HepG2 (cell line): ENCODE measurements around the gene TRIM69. TPM values are rescaled to one million over a fixed set of nuclear protein-coding genes. Genes with fewer than 3 reads are reported as not detected.
A peak's percentile ranks its signal among the peaks of the same experiment; 100 is the strongest.

Experiments
- BORCS8-MEF2B ChIP-seq: sonication (generic); formaldehyde crosslinking; IDR thresholded peaks from 2 replicates; pipeline ENCODE4 v1.8.0; 2022; ENCODE audit warnings: mild to moderate bottlenecking, missing genetic modification reagents
- CBFB ChIP-seq: sonication (generic); formaldehyde crosslinking; IDR thresholded peaks from 2 replicates; pipeline ENCODE4 v1.4.0; 2020; ENCODE audit warnings: missing genetic modification reagents
- DPF2 ChIP-seq: sonication (generic); formaldehyde crosslinking; IDR thresholded peaks from 2 replicates; pipeline ENCODE4 v1.4.0; 2020; ENCODE audit warnings: mild to moderate bottlenecking, low read depth, missing genetic modification reagents, borderline replicate concordance
- FOXK1 ChIP-seq: sonication (generic); formaldehyde crosslinking; IDR thresholded peaks from 2 replicates; pipeline ENCODE4 v1.4.0; 2020; ENCODE audit warnings: low read depth, missing genetic modification reagents, borderline replicate concordance
- FOXP1 ChIP-seq, 2 experiments: fragments of 450-650 bp in 1 of 2; IDR thresholded peaks; 2 replicates each; pipeline ENCODE4 v1.6.1; 2017 to 2018; ENCODE audit warnings: antibody characterized with exemption in 1 of 2
- GABPA ChIP-seq, 2 experiments: IDR thresholded peaks; 2 replicates each; pipeline ENCODE4 v1.6.1; 2011 to 2016; ENCODE audit warnings: low read depth in 2 of 2, low read length in 1 of 2, missing biosample characterization in 1 of 2, missing genetic modification characterization in 1 of 2
- HOMEZ ChIP-seq: IDR thresholded peaks from 2 replicates; pipeline ENCODE4 v1.6.1; 2016; ENCODE audit warnings: low read depth
- NFKB2 ChIP-seq: sonication (generic); formaldehyde crosslinking; IDR thresholded peaks from 2 replicates; pipeline ENCODE4 v1.4.0; 2020; ENCODE audit warnings: missing genetic modification reagents, borderline replicate concordance
- SMARCC2 ChIP-seq: fragments of 450-650 bp; IDR thresholded peaks from 2 replicates; pipeline ENCODE4 v1.6.1; 2017; ENCODE audit warnings: antibody characterized with exemption, mild to moderate bottlenecking
- SRSF9 ChIP-seq: fragments of 200-400 bp; formaldehyde crosslinking; IDR thresholded peaks from 2 replicates; pipeline ENCODE4 v1.6.1; 2018; ENCODE audit warnings: borderline replicate concordance, mild to moderate bottlenecking, low read depth, low read length; ENCODE audit not compliant: insufficient read depth, poor library complexity, severe bottlenecking
- TARDBP ChIP-seq: sonication (generic); formaldehyde crosslinking; IDR thresholded peaks from 2 replicates; pipeline ENCODE4 v1.8.0; 2022; ENCODE audit warnings: mild to moderate bottlenecking, missing genetic modification reagents
- TOPORS ChIP-seq: sonication (generic); formaldehyde crosslinking; IDR thresholded peaks from 2 replicates; pipeline ENCODE4 v1.8.0; 2023; ENCODE audit warnings: mild to moderate bottlenecking, missing genetic modification reagents
- ZNF292 ChIP-seq: sonication (generic); formaldehyde crosslinking; IDR thresholded peaks from 2 replicates; pipeline ENCODE4 v1.8.1; 2022; ENCODE audit warnings: mild to moderate bottlenecking, low read depth, missing genetic modification reagents, borderline replicate concordance
- ZNF407 ChIP-seq: sonication (generic); formaldehyde crosslinking; IDR thresholded peaks from one replicate; pipeline ENCODE4 v1.5.1; 2020; ENCODE audit warnings: mild to moderate bottlenecking, missing genetic modification reagents; ENCODE audit errors: not compliant biosample characterization
- polyA plus RNA-seq, 8 experiments: library from polyadenylated mRNA; depleted of rRNA in 3 of 8; stranded (reverse) in 7 of 8; unstranded in 1 of 8; fragments of >200 nt; fragmentation: Illumina TruSeq in 4 of 8; extraction: Trizol in 4 of 8; gene quantifications; 2 replicates each; pipeline versions ENCODE4 v1.2.1 to v1.2.3, GENCODE V29; 2011 to 2016; ENCODE audit warnings: low read depth in 4 of 8, missing spikeins in 1 of 8, mixed read lengths in 1 of 8; ENCODE audit not compliant: insufficient read depth in 1 of 8
- total RNA-seq, 5 experiments: library from RNA; depleted of rRNA; stranded (reverse); fragments of >200 nt; fragmentation: Illumina TruSeq; extraction: Trizol; gene quantifications; 2 replicates each; pipeline ENCODE4 v1.2.3, GENCODE V29; 2016; ENCODE audit warnings: low read depth in 1 of 5
- TF ChIP-seq, protein P1 (sequence below): sonication (generic); formaldehyde crosslinking; IDR thresholded peaks from 2 replicates; pipeline ENCODE4 v1.5.1; 2020; ENCODE audit warnings: missing genetic modification reagents, mild to moderate bottlenecking, borderline replicate concordance
- TF ChIP-seq, protein P2 (sequence below): sonication (generic); formaldehyde crosslinking; IDR thresholded peaks from 2 replicates; pipeline ENCODE4 v1.8.0; 2022; ENCODE audit warnings: missing genetic modification reagents, mild to moderate bottlenecking, borderline replicate concordance

The TRIM69 gene
- total and polyA plus RNA-seq, 2 of the 13 experiments (the other 11 are each of a cell fraction or from before 2014, with no cell fraction given), result 2.6 to 3.2 TPM

- TF ChIP-seq ZNF407 (CRISPR knock-in tag) (no peak), HOMEZ (CRISPR knock-in tag) (peak; percentile 65), CBFB (CRISPR knock-in tag) (peak; percentile 83; the same call in 1 of the 2 replicates), BORCS8-MEF2B (CRISPR knock-in tag) (0 out of 2 replicates have a peak, but pooled peaks have one; percentile 21), SRSF9 (no peak), NFKB2 (CRISPR knock-in tag) (no peak; the same call in 1 of the 2 replicates), FOXP1 (IDR thresholded peaks at IDR 0.05) (no peak), FOXP1 (CRISPR knock-in tag; IDR thresholded peaks at IDR 0.05) (peak; percentile 75), ZNF292 (peak; percentile 75; the same call in 1 of the 2 replicates), FOXK1 (CRISPR knock-in tag) (peak; percentile 81; the same call in 1 of the 2 replicates), SMARCC2 (no peak), DPF2 (CRISPR knock-in tag) (0 out of 2 replicates have a peak, but pooled peaks have one; percentile 29), TARDBP (CRISPR knock-in tag) (peak; percentile 43; the same call in 1 of the 2 replicates), TOPORS (CRISPR knock-in tag) (no peak), GABPA (IDR thresholded peaks at IDR 0.05; ENCODE audit: low read depth, low read length) (no peak), GABPA (CRISPR knock-in tag; IDR thresholded peaks at IDR 0.05; ENCODE audit: low read depth) (peak; percentile 24; the same call in 1 of the 2 replicates)
- TF ChIP-seq, protein P1, sequence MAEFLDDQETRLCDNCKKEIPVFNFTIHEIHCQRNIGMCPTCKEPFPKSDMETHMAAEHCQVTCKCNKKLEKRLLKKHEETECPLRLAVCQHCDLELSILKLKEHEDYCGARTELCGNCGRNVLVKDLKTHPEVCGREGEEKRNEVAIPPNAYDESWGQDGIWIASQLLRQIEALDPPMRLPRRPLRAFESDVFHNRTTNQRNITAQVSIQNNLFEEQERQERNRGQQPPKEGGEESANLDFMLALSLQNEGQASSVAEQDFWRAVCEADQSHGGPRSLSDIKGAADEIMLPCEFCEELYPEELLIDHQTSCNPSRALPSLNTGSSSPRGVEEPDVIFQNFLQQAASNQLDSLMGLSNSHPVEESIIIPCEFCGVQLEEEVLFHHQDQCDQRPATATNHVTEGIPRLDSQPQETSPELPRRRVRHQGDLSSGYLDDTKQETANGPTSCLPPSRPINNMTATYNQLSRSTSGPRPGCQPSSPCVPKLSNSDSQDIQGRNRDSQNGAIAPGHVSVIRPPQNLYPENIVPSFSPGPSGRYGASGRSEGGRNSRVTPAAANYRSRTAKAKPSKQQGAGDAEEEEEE (CRISPR knock-in tag), result no peak
- TF ChIP-seq, protein P2, sequence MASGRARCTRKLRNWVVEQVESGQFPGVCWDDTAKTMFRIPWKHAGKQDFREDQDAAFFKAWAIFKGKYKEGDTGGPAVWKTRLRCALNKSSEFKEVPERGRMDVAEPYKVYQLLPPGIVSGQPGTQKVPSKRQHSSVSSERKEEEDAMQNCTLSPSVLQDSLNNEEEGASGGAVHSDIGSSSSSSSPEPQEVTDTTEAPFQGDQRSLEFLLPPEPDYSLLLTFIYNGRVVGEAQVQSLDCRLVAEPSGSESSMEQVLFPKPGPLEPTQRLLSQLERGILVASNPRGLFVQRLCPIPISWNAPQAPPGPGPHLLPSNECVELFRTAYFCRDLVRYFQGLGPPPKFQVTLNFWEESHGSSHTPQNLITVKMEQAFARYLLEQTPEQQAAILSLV, result no peak
Measured at GRCh38 chr15:44812029-44812517, 75.7 kb downstream of the TRIM69 start (continued).
